ENCODE measurements around the gene RXFP2. TPM values are rescaled to one million over a fixed set of nuclear protein-coding genes. Genes with fewer than 3 reads are reported as not detected.

RXFP2 gene
- total and polyA plus RNA-seq, 10 of the 15 experiments (the other 5 are each of a cell fraction or from before 2014, with no cell fraction given), result 0.01 to 0.05 TPM; not detected in 8

GRCh38 chr13:31772231-31772630, 32.9 kb downstream of the RXFP2 start:
- Histone ChIP-seq H2AFZ (ENCODE audit: control insufficient read depth, low read depth, low read length) (no peak overlapping the region), H3K4me1 (ENCODE audit: control insufficient read depth, insufficient read depth, low read length) (no peaks in the 10 kb centered on the region), H3K9ac (ENCODE audit: control insufficient read depth, insufficient read depth, low read length) (no peak overlapping the region), H3K9me3 (replicated peaks; ENCODE audit: control insufficient read depth, insufficient read depth, low read length) (no peaks in the 10 kb centered on the region), H3K27me3 (replicated peaks in 1 of 2; ENCODE audit: control insufficient read depth in 2 of 2, insufficient read depth in 2 of 2, low read length in 1 of 2) (no peaks in the 10 kb centered on the region; a peak in 1 of 4 replicates), H3K27ac (ENCODE audit: control insufficient read depth, insufficient read depth) (no peak overlapping the region), H3K4me3 (no peak overlapping the region), H3K36me3 (ENCODE audit: control insufficient read depth in 2 of 2, insufficient read depth in 2 of 2, low read length in 1 of 2) (no peaks in the 10 kb centered on the region), H3K4me2 (ENCODE audit: control insufficient read depth, insufficient read depth) (no peak overlapping the region), H4K20me1 (ENCODE audit: control insufficient read depth, insufficient read depth) (no peaks in the 10 kb centered on the region), H3K79me2 (ENCODE audit: control insufficient read depth, insufficient read depth, low read length) (no peaks in the 10 kb centered on the region)
- intact Hi-C loops (cut with micrococcal nuclease; ENCODE audit: unreplicated experiment), result no loop called here
- DNase-seq (ENCODE audit: low read depth, low spot score), result no peak
- BruUV-seq (replicated peaks), result no TSS peak
- ChIA-PET POLR2A (no interaction called here), SMC1A (ENCODE audit: uncharacterized antibody, unreplicated experiment) (no interaction called here), RAD21 (ENCODE audit: unreplicated experiment) (no interaction called here), CTCF (interaction anchor here (0.7 kb wide), 1 partner anchor 60 kb away, joined by 3 read pairs; no protein-coding TSS in a partner anchor)
- in situ Hi-C loops (cut with MboI), result no loop called here
- no peak for ATAC-seq
- 31% methylated on average over 4 of the region's 4 CpGs for WGBS (ENCODE audit: insufficient coverage, insufficient replicate concordance, low lambda C conversion rate, missing lambda C conversion rate)
- FAIRE-seq, result no peak
- no peak for TF ChIP-seq CHD1 (IDR thresholded peaks at IDR 0.05; ENCODE audit: low read depth, low read length)
- TF ChIP-seq MYC (IDR thresholded peaks at IDR 0.05; ENCODE audit: insufficient read depth, insufficient read length, insufficient replicate concordance, low read length, severe bottlenecking), result no peak
- TF ChIP-seq DPF2 (IDR thresholded peaks at IDR 0.05), result no peak
- no peak for TF ChIP-seq NFYA (IDR thresholded peaks at IDR 0.05; ENCODE audit: borderline replicate concordance, low read depth, low read length)
- TF ChIP-seq, protein P1, sequence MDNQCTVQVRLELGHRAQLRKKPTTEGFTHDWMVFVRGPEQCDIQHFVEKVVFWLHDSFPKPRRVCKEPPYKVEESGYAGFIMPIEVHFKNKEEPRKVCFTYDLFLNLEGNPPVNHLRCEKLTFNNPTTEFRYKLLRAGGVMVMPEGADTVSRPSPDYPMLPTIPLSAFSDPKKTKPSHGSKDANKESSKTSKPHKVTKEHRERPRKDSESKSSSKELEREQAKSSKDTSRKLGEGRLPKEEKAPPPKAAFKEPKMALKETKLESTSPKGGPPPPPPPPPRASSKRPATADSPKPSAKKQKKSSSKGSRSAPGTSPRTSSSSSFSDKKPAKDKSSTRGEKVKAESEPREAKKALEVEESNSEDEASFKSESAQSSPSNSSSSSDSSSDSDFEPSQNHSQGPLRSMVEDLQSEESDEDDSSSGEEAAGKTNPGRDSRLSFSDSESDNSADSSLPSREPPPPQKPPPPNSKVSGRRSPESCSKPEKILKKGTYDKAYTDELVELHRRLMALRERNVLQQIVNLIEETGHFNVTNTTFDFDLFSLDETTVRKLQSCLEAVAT (IDR thresholded peaks at IDR 0.05), result no peak
- no peak for TF ChIP-seq BCL11A (IDR thresholded peaks at IDR 0.05; ENCODE audit: low read depth, low read length)
- no peak for TF ChIP-seq REST (IDR thresholded peaks at IDR 0.05; ENCODE audit: low read depth, low read length)
- TF ChIP-seq NR2C2 (IDR thresholded peaks at IDR 0.05; ENCODE audit: borderline replicate concordance, control insufficient read depth, insufficient read length, low read depth), result no peak
- TF ChIP-seq EP300 (IDR thresholded peaks at IDR 0.05; ENCODE audit: borderline replicate concordance in 1 of 2, control insufficient read depth in 1 of 2, low read depth in 2 of 2, low read length in 2 of 2), result no peak
- no peak for TF ChIP-seq CREB1 (IDR thresholded peaks at IDR 0.05; ENCODE audit: low read depth)
- no peak for TF ChIP-seq RUNX3 (IDR thresholded peaks at IDR 0.05; ENCODE audit: low read length)
- no peak for TF ChIP-seq CEBPZ (IDR thresholded peaks at IDR 0.05; ENCODE audit: low read depth, low read length)
- no peak for TF ChIP-seq ZBED1 (IDR thresholded peaks at IDR 0.05; ENCODE audit: borderline replicate concordance)
- TF ChIP-seq SUPT20H (IDR thresholded peaks at IDR 0.05; ENCODE audit: borderline replicate concordance, control insufficient read depth, low read depth, low read length), result no peak
- TF ChIP-seq BCL3 (IDR thresholded peaks at IDR 0.05; ENCODE audit: borderline replicate concordance, insufficient read depth, low read depth, low read length, poor library complexity, severe bottlenecking), result no peak
